GM13976 (cell line): Measurements from ENCODE around the gene GCNT4.

Experiments used
- DNase-seq: peaks from one replicate; pipeline ENCODE4 v3.0.0; 2012; ENCODE audit warnings: low spot score
- CTCF ChIP-seq: IDR thresholded peaks from 2 replicates; pipeline ENCODE4 v1.5.1; 2012; ENCODE audit warnings: borderline replicate concordance, mild to moderate bottlenecking; ENCODE audit not compliant: insufficient read depth; ENCODE audit errors: extremely low read depth, missing control alignments, control extremely low read depth
- in situ Hi-C: fragments of 300-500 bp; cut with MboI; formaldehyde crosslinking; loops from one replicate; pipeline ENCODE4 v1.12.0; 2022; ENCODE audit warnings: low sequenced_read_pairs, mixed read lengths, inconsistent platforms; ENCODE audit not compliant: unreplicated experiment

GCNT4 gene

GRCh38 chr5:75045071-75045470, 7.3 kb downstream of the GCNT4 start:
- TF ChIP-seq CTCF: no peak
- no peak for DNase-seq
- in situ Hi-C loops: no loop called here

GRCh38 chr5:75044406-75044805, 8.0 kb downstream of the GCNT4 start:
- TF ChIP-seq CTCF: no peak
- in situ Hi-C loops: no loop called here
- DNase-seq: no peak

GRCh38 chr5:75043633-75044264, 8.6 kb downstream of the GCNT4 start:
- no peak for DNase-seq
- in situ Hi-C loops: no loop called here
- no peak for TF ChIP-seq CTCF

- no peak for TF ChIP-seq CTCF
- in situ Hi-C loops: no loop called here
- no peak for DNase-seq
Measured at GRCh38 chr5:75042522-75042921, 9.8 kb downstream of the GCNT4 start.

- in situ Hi-C loops: no loop called here
- DNase-seq: no peak
- TF ChIP-seq CTCF: no peak
Measured at GRCh38 chr5:75040973-75041372, 11.4 kb downstream of the GCNT4 start.

- no peak for TF ChIP-seq CTCF
- in situ Hi-C loops: no loop called here
- DNase-seq: no peak
Measured at GRCh38 chr5:75037106-75037505, 15.3 kb downstream of the GCNT4 start.

- in situ Hi-C loops: no loop called here
- TF ChIP-seq CTCF: no peak
- DNase-seq: no peak
Measured at GRCh38 chr5:75034137-75034739, 18.1 kb downstream of the GCNT4 start.
